Adrenal gland (tissue), 12 donors: ENCODE measurements around the gene ZNF688. TPM values are rescaled to one million over a fixed set of nuclear protein-coding genes. Genes with fewer than 3 reads are reported as not detected.

Experiments
- DNase-seq, 7 donors: peaks; one replicate each; pipeline ENCODE4 v3.0.0-alpha.2; 2019 to 2020
- H3K27ac ChIP-seq, 5 donors: fragments of 200-600 bp; sonication (generic) in 4 of 5; 1 replicate in 3 of 5; 2 replicates in 2 of 5; pipeline versions ENCODE4 v1.5.1 to v1.8.0; 2016 to 2020; ENCODE audit warnings: mild to moderate bottlenecking in 1 of 5
- H3K27me3 ChIP-seq: fragments of 200-600 bp; 2 replicates; pipeline ENCODE4 v1.8.0; 2021
- H3K36me3 ChIP-seq, 2 donors: fragments of 200-600 bp; replicated peaks in 1 of 2; 1 replicate in 1 of 2; 2 replicates in 1 of 2; pipeline versions ENCODE4 v1.5.1 to v1.8.0; 2018 to 2022
- H3K4me1 ChIP-seq, 2 donors: fragments of 200-600 bp; replicated peaks in 1 of 2; 1 replicate in 1 of 2; 2 replicates in 1 of 2; pipeline versions ENCODE4 v1.5.1 to v1.8.0; 2018 to 2021
- H3K4me3 ChIP-seq, 4 donors: fragments of 200-600 bp; sonication (generic) in 3 of 4; one replicate each; pipeline ENCODE4 v1.5.1; 2016 to 2018
- H3K9me3 ChIP-seq, 3 donors: fragments of 200-600 bp; sonication (generic) in 1 of 3; replicated peaks in 1 of 3; 1 replicate in 2 of 3; 2 replicates in 1 of 3; pipeline versions ENCODE4 v1.5.1 to v1.8.0; 2016 to 2021
- CTCF ChIP-seq, 6 experiments: fragments of 450-650 bp in 4 of 6; fragments of 200-600 bp in 2 of 6; sonication (generic) in 1 of 6; IDR thresholded peaks; 1 replicate in 5 of 6; 2 replicates in 1 of 6; pipeline versions ENCODE4 v1.5.1 to v1.8.0; 2016 to 2021; ENCODE audit warnings: antibody characterized with exemption in 6 of 6, mild to moderate bottlenecking in 2 of 6, moderate library complexity in 1 of 6
- POLR2A ChIP-seq, 2 donors: fragments of 450-650 bp; IDR thresholded peaks; one replicate each; pipeline ENCODE4 v1.6.1; 2017; ENCODE audit warnings: antibody characterized with exemption in 2 of 2, mild to moderate bottlenecking in 2 of 2, moderate library complexity in 1 of 2
- WGBS, 4 donors: extraction: QIAGEN DNeasy Blood & Tissue Kit in 2 of 4; methylation state at CpG; one replicate each; pipeline versions ENCODE4 v1.1.5 to v1.1.7; 2013 to 2017; 5-methylcytosine and 5-hydroxymethylcytosine counted together
- intact Hi-C, 2 donors: fragments of 100-400 bp; cut with DNase I; formaldehyde crosslinking; loops; one replicate each; pipeline versions ENCODE4 v1.14.1 to v1.15.0; 2022 to 2023
- polyA plus RNA-seq, 3 donors: library from polyadenylated mRNA; stranded (reverse); fragments of 200-250 nt in 2 of 3; fragments of 350-450 nt in 1 of 3; fragmentation: Illumina TruSeq in 1 of 3; extraction: RNeasy Lipid Tissue Mini Kit (QIAGEN cat#74804) in 1 of 3; gene quantifications; one replicate each; pipeline ENCODE4 v1.2.3, GENCODE V29; 2013 to 2014
- small RNA-seq, 2 donors: library from RNA; depleted of rRNA; stranded (forward); fragments of <200 nt; gene quantifications; one replicate each; pipeline ENCODE3, GENCODE V24; 2016
- total RNA-seq, 9 donors: library from RNA; depleted of rRNA in 4 of 9; stranded (reverse); fragments of >200 nt in 4 of 9; fragments of 120-200 nt in 1 of 9; fragmentation: NEBNext Ultra II Directional in 1 of 9; extraction: Animal tissue kit (Norgen Biotek cat#: 25700) in 1 of 9; gene quantifications; one replicate each; pipeline versions ENCODE4 v1.1.0 to v1.2.4, GENCODE V29; 2013 to 2023
- donor health status: healthy with polysubstance abuse.
- donor health status: Bipolar disorder and iron deficiency.
- donor health status: DM: yes; HTN: yes; CAD: no.
- donor health status: DM: no; HTN: no; CAD: no.
- donor health status: DM: no; HTN: no; CAD: no.
- donor health status: DM: yes; HTN: yes; CAD: no.

The ZNF688 gene
- total and polyA plus RNA-seq, 12 donors: 10.3 to 43.4 (median 18.2) TPM

DNA sequence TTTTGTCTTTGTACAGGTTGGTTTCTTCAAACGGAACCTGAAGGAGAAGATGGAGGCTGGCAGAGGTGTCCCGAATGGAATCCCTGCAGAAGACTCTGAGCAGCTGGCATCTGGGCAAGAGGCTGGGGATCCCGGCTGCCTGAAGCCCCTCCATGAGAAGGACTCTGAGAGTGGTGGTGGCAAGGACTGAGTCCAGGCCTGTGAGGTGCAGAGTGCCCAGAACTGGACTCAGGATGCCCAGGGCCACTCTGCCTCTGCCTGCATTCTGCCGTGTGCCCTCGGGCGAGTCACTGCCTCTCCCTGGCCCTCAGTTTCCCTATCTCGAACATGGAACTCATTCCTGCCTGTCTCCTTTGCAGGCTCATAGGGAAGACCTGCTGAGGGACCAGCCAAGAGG lies 50.0 kb downstream of the ZNF688 start:
- intact Hi-C loops: loop anchor here in 1 of 2 donors (10.0 kb wide), 1 partner anchor 77 kb away; the partner anchor contains the start of gene SEPHS2
- Histone ChIP-seq H3K27me3 (no peaks in the 10 kb centered on the region), H3K36me3 (no peaks in the 10 kb centered on the region), H3K9me3 (no peaks in the 10 kb centered on the region), H3K4me3 (no peak overlapping the region), H3K27ac (no peak overlapping the region), H3K4me1 (peaks cover 0 to 3% of the 10 kb centered on the region in 2 donors)
- 84 to 94% (median 90%) methylated on average over 7 of the region's 7 CpGs for WGBS, 4 donors
- no peak for DNase-seq
- no peak for TF ChIP-seq CTCF (IDR thresholded peaks at IDR 0.05)
- no peak for TF ChIP-seq POLR2A (IDR thresholded peaks at IDR 0.05)

Small RNA genes within 50 kb of the gene (small RNA-seq; reads per million reads assigned to genes)
- gene AC093249.4: 0 reads per million in 2 donors

Other genes starting within 250 kb of the ZNF688 start
- gene CD2BP2, start 216.4 kb downstream of the ZNF688 start, total RNA-seq: 10 to 100 TPM; 27.5 to 95.8 (median 77.0) TPM
- 10 to 100 TPM; 53.5 to 95.6 (median 58.0) TPM for gene CD2BP2, start 216.4 kb downstream of the ZNF688 start, polyA plus RNA-seq
- 10 to 100 TPM; 17.0 to 67.7 (median 44.0) TPM for gene TBC1D10B, start 201.2 kb downstream of the ZNF688 start, total RNA-seq
- gene TBC1D10B, start 201.2 kb downstream of the ZNF688 start, polyA plus RNA-seq: 10 to 100 TPM; 33.7 to 65.4 (median 44.3) TPM
- 1 to 10 TPM in 2 of 9 donors, not detected in 7; 1.1 to 2.9 TPM for gene MYL11, start 196.9 kb downstream of the ZNF688 start, total RNA-seq
- 1 to 10 TPM in 1 of 3 donors, not detected in 2; 2.7 TPM for gene MYL11, start 196.9 kb downstream of the ZNF688 start, polyA plus RNA-seq
- gene SEPTIN1, start 189.2 kb downstream of the ZNF688 start, total RNA-seq: 1 to 10 TPM in 7 of 9 donors, under 1 TPM in 1, not detected in 1; 0.11 to 5.5 (median 2.3) TPM
- 10 to 100 TPM in 1 of 3 donors, 1 to 10 TPM in 1, under 1 TPM in 1; 0.75 to 19.8 (median 9.3) TPM for gene SEPTIN1, start 189.2 kb downstream of the ZNF688 start, polyA plus RNA-seq
- gene ZNF48, start 176.3 kb downstream of the ZNF688 start, total RNA-seq: 10 to 100 TPM in 3 of 9 donors, 1 to 10 TPM in 6; 5.7 to 23.8 (median 8.9) TPM
- 1 to 10 TPM; 2.6 to 5.6 (median 4.2) TPM for gene ZNF48, start 176.3 kb downstream of the ZNF688 start, polyA plus RNA-seq
- 10 to 100 TPM in 7 of 9 donors, 1 to 10 TPM in 2; 8.2 to 81.3 (median 15.8) TPM for gene ZNF771, start 164.1 kb downstream of the ZNF688 start, total RNA-seq
- 10 to 100 TPM in 1 of 3 donors, 1 to 10 TPM in 2; 2.8 to 12.2 (median 9.5) TPM for gene ZNF771, start 164.1 kb downstream of the ZNF688 start, polyA plus RNA-seq
- 10 to 100 TPM; 13.9 to 33.9 (median 29.5) TPM for gene DCTPP1, start 141.7 kb downstream of the ZNF688 start, total RNA-seq
- 10 to 100 TPM; 11.7 to 15.2 (median 13.3) TPM for gene DCTPP1, start 141.7 kb downstream of the ZNF688 start, polyA plus RNA-seq
- gene SEPHS2, start 125.8 kb downstream of the ZNF688 start, total RNA-seq: 10 to 100 TPM; 10.7 to 60.5 (median 46.2) TPM
- gene SEPHS2, start 125.8 kb downstream of the ZNF688 start, polyA plus RNA-seq: 10 to 100 TPM; 18.9 to 54.5 (median 21.9) TPM
- 10 to 100 TPM in 1 of 9 donors, 1 to 10 TPM in 7, under 1 TPM in 1; 0.72 to 14.7 (median 4.7) TPM for gene ITGAL, start 99.0 kb downstream of the ZNF688 start, total RNA-seq
- 10 to 100 TPM in 1 of 3 donors, 1 to 10 TPM in 2; 2.1 to 10.6 (median 2.6) TPM for gene ITGAL, start 99.0 kb downstream of the ZNF688 start, polyA plus RNA-seq
- gene ZNF768, start 45.1 kb downstream of the ZNF688 start, total RNA-seq: 10 to 100 TPM; 23.2 to 53.0 (median 30.4) TPM
- gene ZNF768, start 45.1 kb downstream of the ZNF688 start, polyA plus RNA-seq: 100 to 1,000 TPM in 1 of 3 donors, 10 to 100 TPM in 1, 1 to 10 TPM in 1; 8.7 to 103 (median 55.6) TPM
- 10 to 100 TPM in 8 of 9 donors, 1 to 10 TPM in 1; 8.6 to 19.9 (median 15.2) TPM for gene ZNF747, start 36.9 kb downstream of the ZNF688 start, total RNA-seq
- 1 to 10 TPM; 7.7 to 9.3 (median 8.4) TPM for gene ZNF747, start 36.9 kb downstream of the ZNF688 start, polyA plus RNA-seq
- 10 to 100 TPM in 3 of 9 donors, 1 to 10 TPM in 6; 4.9 to 15.0 (median 9.6) TPM for gene ZNF764, start 13.3 kb downstream of the ZNF688 start, total RNA-seq
- 1 to 10 TPM; 3.6 to 9.7 (median 5.9) TPM for gene ZNF764, start 13.3 kb downstream of the ZNF688 start, polyA plus RNA-seq
- 10 to 100 TPM in 8 of 9 donors, 1 to 10 TPM in 1; 9.4 to 37.0 (median 14.8) TPM for gene ZNF785, start 14.0 kb upstream of the ZNF688 start, total RNA-seq
- gene ZNF785, start 14.0 kb upstream of the ZNF688 start, polyA plus RNA-seq: 10 to 100 TPM in 1 of 3 donors, 1 to 10 TPM in 2; 3.4 to 11.2 (median 8.9) TPM
- 10 to 100 TPM in 4 of 9 donors, 1 to 10 TPM in 5; 6.8 to 12.9 (median 9.9) TPM for gene ZNF689, start 38.7 kb upstream of the ZNF688 start, total RNA-seq
- 1 to 10 TPM; 2.9 to 6.4 (median 3.2) TPM for gene ZNF689, start 38.7 kb upstream of the ZNF688 start, polyA plus RNA-seq
- gene PRR14, start 79.2 kb upstream of the ZNF688 start, total RNA-seq: 10 to 100 TPM in 7 of 9 donors, 1 to 10 TPM in 2; 9.6 to 70.4 (median 37.6) TPM
- gene PRR14, start 79.2 kb upstream of the ZNF688 start, polyA plus RNA-seq: 100 to 1,000 TPM in 2 of 3 donors, 10 to 100 TPM in 1; 29.8 to 204 (median 114) TPM
- gene FBRS, start 86.7 kb upstream of the ZNF688 start, total RNA-seq: 10 to 100 TPM; 19.6 to 84.0 (median 44.1) TPM
- gene FBRS, start 86.7 kb upstream of the ZNF688 start, polyA plus RNA-seq: 100 to 1,000 TPM in 1 of 3 donors, 10 to 100 TPM in 2; 18.3 to 186 (median 82.9) TPM
- 10 to 100 TPM in 8 of 9 donors, 1 to 10 TPM in 1; 7.8 to 82.4 (median 48.7) TPM for gene SRCAP, start 127.5 kb upstream of the ZNF688 start, total RNA-seq
- 10 to 100 TPM in 2 of 3 donors, 1 to 10 TPM in 1; 3.7 to 48.1 (median 19.7) TPM for gene SRCAP, start 127.5 kb upstream of the ZNF688 start, polyA plus RNA-seq
- gene PHKG2, start 176.7 kb upstream of the ZNF688 start, total RNA-seq: 10 to 100 TPM; 25.4 to 48.3 (median 34.3) TPM
- 10 to 100 TPM; 18.7 to 82.8 (median 58.5) TPM for gene PHKG2, start 176.7 kb upstream of the ZNF688 start, polyA plus RNA-seq
- gene CFAP119, start 190.3 kb upstream of the ZNF688 start, total RNA-seq: 10 to 100 TPM in 3 of 9 donors, 1 to 10 TPM in 6; 2.3 to 22.1 (median 7.9) TPM
- gene CFAP119, start 190.3 kb upstream of the ZNF688 start, polyA plus RNA-seq: 10 to 100 TPM in 2 of 3 donors, 1 to 10 TPM in 1; 6.3 to 37.6 (median 24.6) TPM
- 100 to 1,000 TPM in 8 of 9 donors, 10 to 100 TPM in 1; 86.9 to 164 (median 108) TPM for gene RNF40, start 190.6 kb upstream of the ZNF688 start, total RNA-seq
- 100 to 1,000 TPM; 121 to 143 (median 137) TPM for gene RNF40, start 190.6 kb upstream of the ZNF688 start, polyA plus RNA-seq
- 10 to 100 TPM; 16.6 to 27.0 (median 24.2) TPM for gene ZNF629, start 215.5 kb upstream of the ZNF688 start, total RNA-seq
- gene ZNF629, start 215.5 kb upstream of the ZNF688 start, polyA plus RNA-seq: 10 to 100 TPM in 2 of 3 donors, 1 to 10 TPM in 1; 7.9 to 14.7 (median 13.6) TPM